Measurements from ENCODE around the gene DPH7.

GRCh38 chr9:137535120-137535428 lies 43.7 kb downstream of the DPH7 start:
- TF ChIP-seq OSR1 (CRISPR knock-in tag; IDR thresholded peaks at IDR 0.05) = no peak
- no peak for TF ChIP-seq RARB (CRISPR knock-in tag; IDR thresholded peaks at IDR 0.05)
- TF ChIP-seq ESRRG (CRISPR knock-in tag; IDR thresholded peaks at IDR 0.05) = no peak
- TF ChIP-seq SNAI2 (CRISPR knock-in tag; IDR thresholded peaks at IDR 0.05) = no peak
- no peak for TF ChIP-seq PATZ1 (CRISPR knock-in tag; IDR thresholded peaks at IDR 0.05; ENCODE audit: borderline replicate concordance)
- TF ChIP-seq GLIS3 (CRISPR knock-in tag; IDR thresholded peaks at IDR 0.05) = no peak
- TF ChIP-seq ARNTL (CRISPR knock-in tag; IDR thresholded peaks at IDR 0.05; ENCODE audit: borderline replicate concordance, low read depth) = no peak
- no peak for TF ChIP-seq ZNF70 (CRISPR knock-in tag; IDR thresholded peaks at IDR 0.05)
- TF ChIP-seq ZFP30 (CRISPR knock-in tag; IDR thresholded peaks at IDR 0.05) = no peak
- no peak for TF ChIP-seq CREB5 (CRISPR knock-in tag; IDR thresholded peaks at IDR 0.05; ENCODE audit: low read depth)
